ENCODE measurements around the gene ARHGAP24. TPM values are rescaled to one million over a fixed set of nuclear protein-coding genes. Genes with fewer than 3 reads are reported as not detected.

ARHGAP24 gene
- total and polyA plus RNA-seq, 10 of the 15 experiments (the other 5 are each of a cell fraction or from before 2014, with no cell fraction given) = 0.10 to 4.2 (median 0.52) TPM

DNA sequence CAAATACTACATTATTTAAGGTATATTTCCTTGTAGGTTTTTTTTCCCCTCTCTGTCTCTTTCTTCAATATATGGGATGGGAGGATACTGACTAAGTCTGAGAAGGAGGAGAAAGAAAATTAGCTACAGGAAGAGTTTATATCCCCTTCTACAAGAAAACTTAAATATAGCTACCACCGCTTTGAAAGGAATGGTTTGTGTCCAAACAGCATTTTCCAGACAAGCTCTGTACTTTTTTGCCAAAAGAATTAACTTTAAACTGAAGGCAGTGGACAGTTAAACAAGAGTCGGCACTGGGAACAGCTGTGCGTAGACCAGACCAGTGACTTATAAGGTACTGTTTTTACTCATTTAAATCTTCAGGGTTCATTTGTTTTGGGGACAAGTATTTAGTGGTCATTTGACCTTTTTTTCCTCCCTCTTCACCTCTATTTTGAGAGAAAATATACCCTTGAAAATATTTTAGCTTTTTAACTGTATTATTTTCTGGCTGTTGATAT, 303.7 kb downstream of the ARHGAP24 start (continued):
- TF ChIP-seq ETV6 (conservative IDR thresholded peaks at IDR 0.05 in 1 of 2, IDR thresholded peaks at IDR 0.05 in 1 of 2; ENCODE audit: borderline replicate concordance in 1 of 2, low read depth in 1 of 2) = no peak
- TF ChIP-seq TARDBP (IDR thresholded peaks at IDR 0.05; ENCODE audit: borderline replicate concordance) = no peak
- TF ChIP-seq RUNX3 (IDR thresholded peaks at IDR 0.05; ENCODE audit: low read length) = peak; percentile 47
- TF ChIP-seq, protein P1, sequence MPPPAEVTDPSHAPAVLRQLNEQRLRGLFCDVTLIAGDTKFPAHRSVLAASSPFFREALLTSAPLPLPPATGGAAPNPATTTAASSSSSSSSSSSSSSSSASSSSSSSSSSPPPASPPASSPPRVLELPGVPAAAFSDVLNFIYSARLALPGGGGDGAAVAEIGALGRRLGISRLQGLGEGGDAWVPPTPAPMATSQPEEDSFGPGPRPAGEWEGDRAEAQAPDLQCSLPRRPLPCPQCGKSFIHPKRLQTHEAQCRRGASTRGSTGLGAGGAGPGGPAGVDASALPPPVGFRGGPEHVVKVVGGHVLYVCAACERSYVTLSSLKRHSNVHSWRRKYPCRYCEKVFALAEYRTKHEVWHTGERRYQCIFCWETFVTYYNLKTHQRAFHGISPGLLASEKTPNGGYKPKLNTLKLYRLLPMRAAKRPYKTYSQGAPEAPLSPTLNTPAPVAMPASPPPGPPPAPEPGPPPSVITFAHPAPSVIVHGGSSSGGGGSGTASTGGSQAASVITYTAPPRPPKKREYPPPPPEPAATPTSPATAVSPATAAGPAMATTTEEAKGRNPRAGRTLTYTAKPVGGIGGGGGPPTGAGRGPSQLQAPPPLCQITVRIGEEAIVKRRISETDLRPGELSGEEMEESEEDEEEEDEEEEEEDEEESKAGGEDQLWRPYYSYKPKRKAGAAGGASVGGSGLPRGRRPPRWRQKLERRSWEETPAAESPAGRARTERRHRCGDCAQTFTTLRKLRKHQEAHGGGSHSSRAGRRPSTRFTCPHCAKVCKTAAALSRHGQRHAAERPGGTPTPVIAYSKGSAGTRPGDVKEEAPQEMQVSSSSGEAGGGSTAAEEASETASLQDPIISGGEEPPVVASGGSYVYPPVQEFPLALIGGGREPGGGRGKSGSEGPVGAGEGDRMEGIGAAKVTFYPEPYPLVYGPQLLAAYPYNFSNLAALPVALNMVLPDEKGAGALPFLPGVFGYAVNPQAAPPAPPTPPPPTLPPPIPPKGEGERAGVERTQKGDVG (CRISPR knock-in tag; IDR thresholded peaks at IDR 0.05) = no peak
- TF ChIP-seq KLF5 (IDR thresholded peaks at IDR 0.05; ENCODE audit: partially characterized antibody) = no peak
- no peak for TF ChIP-seq CREM (IDR thresholded peaks at IDR 0.05; ENCODE audit: low read depth)
- TF ChIP-seq, protein P2, sequence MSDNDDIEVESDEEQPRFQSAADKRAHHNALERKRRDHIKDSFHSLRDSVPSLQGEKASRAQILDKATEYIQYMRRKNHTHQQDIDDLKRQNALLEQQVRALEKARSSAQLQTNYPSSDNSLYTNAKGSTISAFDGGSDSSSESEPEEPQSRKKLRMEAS (IDR thresholded peaks at IDR 0.05; ENCODE audit: low read depth, low read length) = no peak
- no peak for TF ChIP-seq RFX5 (IDR thresholded peaks at IDR 0.05; ENCODE audit: low read depth, low read length)
- TF ChIP-seq, protein P3, sequence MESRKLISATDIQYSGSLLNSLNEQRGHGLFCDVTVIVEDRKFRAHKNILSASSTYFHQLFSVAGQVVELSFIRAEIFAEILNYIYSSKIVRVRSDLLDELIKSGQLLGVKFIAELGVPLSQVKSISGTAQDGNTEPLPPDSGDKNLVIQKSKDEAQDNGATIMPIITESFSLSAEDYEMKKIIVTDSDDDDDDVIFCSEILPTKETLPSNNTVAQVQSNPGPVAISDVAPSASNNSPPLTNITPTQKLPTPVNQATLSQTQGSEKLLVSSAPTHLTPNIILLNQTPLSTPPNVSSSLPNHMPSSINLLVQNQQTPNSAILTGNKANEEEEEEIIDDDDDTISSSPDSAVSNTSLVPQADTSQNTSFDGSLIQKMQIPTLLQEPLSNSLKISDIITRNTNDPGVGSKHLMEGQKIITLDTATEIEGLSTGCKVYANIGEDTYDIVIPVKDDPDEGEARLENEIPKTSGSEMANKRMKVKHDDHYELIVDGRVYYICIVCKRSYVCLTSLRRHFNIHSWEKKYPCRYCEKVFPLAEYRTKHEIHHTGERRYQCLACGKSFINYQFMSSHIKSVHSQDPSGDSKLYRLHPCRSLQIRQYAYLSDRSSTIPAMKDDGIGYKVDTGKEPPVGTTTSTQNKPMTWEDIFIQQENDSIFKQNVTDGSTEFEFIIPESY (IDR thresholded peaks at IDR 0.05) = no peak
- no peak for TF ChIP-seq KAT2A (conservative IDR thresholded peaks at IDR 0.05; ENCODE audit: control insufficient read depth, low read depth, low read length)
- TF ChIP-seq ZSCAN29 (IDR thresholded peaks at IDR 0.05) = peak; percentile 57
- TF ChIP-seq ZBTB40 (IDR thresholded peaks at IDR 0.05; ENCODE audit: borderline replicate concordance) = no peak
- TF ChIP-seq, protein P4, sequence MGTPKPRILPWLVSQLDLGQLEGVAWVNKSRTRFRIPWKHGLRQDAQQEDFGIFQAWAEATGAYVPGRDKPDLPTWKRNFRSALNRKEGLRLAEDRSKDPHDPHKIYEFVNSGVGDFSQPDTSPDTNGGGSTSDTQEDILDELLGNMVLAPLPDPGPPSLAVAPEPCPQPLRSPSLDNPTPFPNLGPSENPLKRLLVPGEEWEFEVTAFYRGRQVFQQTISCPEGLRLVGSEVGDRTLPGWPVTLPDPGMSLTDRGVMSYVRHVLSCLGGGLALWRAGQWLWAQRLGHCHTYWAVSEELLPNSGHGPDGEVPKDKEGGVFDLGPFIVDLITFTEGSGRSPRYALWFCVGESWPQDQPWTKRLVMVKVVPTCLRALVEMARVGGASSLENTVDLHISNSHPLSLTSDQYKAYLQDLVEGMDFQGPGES (IDR thresholded peaks at IDR 0.05) = no peak
- TF ChIP-seq YBX1 (IDR thresholded peaks at IDR 0.05) = no peak
- TF ChIP-seq POLR2AphosphoS2 (IDR thresholded peaks at IDR 0.05; ENCODE audit: low read depth, low read length) = no peak
- no peak for TF ChIP-seq EGR1 (IDR thresholded peaks at IDR 0.05; ENCODE audit: borderline replicate concordance in 1 of 2, low read depth in 2 of 2, low read length in 2 of 2)
- TF ChIP-seq HDGF (IDR thresholded peaks at IDR 0.05) = no peak
- no peak for TF ChIP-seq MEF2B (IDR thresholded peaks at IDR 0.05; ENCODE audit: partially characterized antibody, poor library complexity, severe bottlenecking)
- no peak for TF ChIP-seq POLR2A (IDR thresholded peaks at IDR 0.05; ENCODE audit: low read depth, low read length)
- no peak for TF ChIP-seq DPF2 (IDR thresholded peaks at IDR 0.05)
- TF ChIP-seq FOXM1 (IDR thresholded peaks at IDR 0.05; ENCODE audit: low read depth, low read length) = no peak; the same call in 1 of the 2 replicates
- no peak for TF ChIP-seq NBN (IDR thresholded peaks at IDR 0.05)
